ENCODE data around the gene SEC14L5. TPM values are rescaled to one million over a fixed set of nuclear protein-coding genes. Genes with fewer than 3 reads are reported as not detected.
"Not testable (repeated sequence)": the region's sequence is repeated elsewhere in the genome, so short reads cannot be mapped to it uniquely, and the experiment has no call there.

Gene SEC14L5
- total RNA-seq, 1 donor from 2014 or later, result not detected

DNA sequence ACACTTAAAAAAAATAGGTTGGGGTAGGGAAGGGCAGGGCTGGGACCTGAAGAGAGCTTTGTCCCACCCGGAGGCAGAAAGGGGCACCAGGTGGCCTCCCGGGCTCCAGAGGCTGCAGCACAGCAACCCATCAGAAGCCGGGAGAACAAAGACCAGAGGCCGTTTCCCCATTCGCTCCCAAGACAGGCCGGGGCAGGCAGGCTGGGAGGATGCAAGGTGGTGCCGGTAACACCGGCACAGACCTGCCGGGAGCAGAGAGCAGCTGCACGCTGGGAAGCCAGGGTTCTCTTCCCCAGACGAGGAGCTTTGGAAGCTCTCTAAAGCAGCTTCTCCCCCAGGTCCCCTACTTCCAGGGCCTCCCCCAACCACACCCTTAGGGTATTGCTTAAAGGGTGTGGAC lies 26.7 kb upstream of the SEC14L5 start:
- no peak for DNase-seq

GRCh38 chr16:4933433-4933832 lies 24.7 kb upstream of the SEC14L5 start:
- DNase-seq, result no peak

GRCh38 chr16:4933871-4934395 lies 24.2 kb upstream of the SEC14L5 start:
- no peak for DNase-seq

DNA sequence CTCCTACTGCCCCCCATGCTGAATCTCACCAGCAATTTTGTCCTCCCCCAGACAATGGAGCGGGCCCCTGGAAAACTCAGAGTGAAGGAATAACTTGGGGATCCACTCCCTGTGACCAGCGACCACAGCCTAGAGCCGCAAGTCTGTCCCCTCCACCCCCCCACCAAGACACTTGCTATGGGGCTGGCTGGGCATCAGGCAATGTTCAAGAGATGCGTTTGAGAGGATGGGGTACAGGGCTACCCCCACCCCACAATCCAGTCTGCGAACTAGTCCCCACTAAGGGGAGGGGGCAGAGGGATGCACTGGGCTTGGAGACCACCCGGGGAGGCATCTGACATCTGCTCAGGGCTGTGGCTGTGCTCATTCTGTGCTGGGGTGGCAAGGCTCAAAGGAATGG lies 23.5 kb upstream of the SEC14L5 start:
- no peak for DNase-seq

DNA sequence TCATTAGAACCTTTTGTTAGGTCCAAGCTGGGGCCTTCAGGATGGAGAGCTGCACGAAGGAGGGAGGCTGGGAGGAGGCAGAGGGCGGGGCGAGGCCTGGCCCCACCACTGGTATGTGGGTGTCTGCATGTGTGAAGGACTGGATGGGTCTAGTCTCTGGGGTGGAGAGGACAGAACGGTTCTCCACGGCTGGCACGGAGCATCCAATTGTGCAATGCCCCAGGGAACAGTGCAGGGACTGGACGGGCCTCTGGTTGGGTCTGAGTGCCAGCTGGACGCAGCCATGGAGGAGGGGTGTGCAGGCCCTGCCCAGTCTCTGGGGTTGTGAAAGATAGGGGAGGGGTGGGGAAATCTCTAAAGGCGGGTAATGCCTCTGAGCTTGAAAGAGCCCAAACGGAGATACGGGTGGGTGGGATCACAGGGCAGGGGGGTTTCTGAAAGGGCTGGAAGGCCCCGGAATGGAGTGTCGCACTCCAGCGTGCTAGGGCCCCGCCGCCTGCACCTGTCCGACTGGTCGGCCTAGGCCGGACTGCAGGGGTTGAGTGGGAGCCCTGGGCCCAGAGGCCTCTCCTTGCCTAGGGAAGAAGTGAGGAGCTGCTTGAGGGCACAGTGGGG lies 22.8 kb upstream of the SEC14L5 start:
- DNase-seq, result no peak

DNA sequence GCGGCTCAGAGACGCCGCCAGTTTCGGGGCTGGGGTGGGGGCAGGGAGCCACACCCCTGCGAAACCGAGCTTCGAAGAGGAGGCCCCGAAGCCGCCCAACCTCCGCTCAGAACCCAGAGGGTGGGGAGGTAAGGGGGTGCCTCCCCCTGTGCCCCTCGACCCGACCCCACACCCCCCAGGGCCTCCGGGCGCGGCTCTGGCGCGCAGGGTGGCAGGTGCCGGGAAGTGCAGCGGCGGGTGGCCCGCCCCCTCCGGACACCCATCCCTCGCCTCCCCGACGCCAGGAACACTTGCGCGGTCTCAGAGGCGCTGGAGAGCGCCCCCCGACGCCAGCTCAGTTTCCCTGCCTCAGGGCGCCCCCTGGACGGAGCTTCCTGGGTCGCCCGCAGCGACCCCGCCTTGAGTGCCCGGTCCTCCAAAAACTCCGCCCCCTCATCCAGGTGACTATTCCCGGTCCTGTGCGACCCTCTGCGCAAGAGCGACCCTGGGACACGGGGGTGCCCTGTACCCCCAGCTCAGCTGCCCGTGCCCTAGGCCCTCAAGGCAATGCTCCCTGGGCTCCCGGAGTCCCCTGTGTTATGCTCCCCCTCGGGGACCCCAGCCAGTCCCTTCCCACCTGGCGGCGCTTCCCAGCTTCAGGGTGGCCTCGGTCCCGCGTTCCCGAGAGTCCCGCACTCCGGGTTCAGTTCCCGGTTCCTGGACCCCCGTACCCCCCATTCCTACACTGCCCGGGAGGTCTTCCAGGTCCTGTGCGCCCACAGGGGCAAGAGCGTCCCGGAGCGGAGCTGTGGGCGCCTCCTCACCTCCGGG lies 21.7 kb upstream of the SEC14L5 start:
- DNase-seq, result no peak

GRCh38 chr16:4936991-4937781 lies 20.9 kb upstream of the SEC14L5 start, which contains the start of gene PPL:
TSS of gene PPL (minus strand) at chr16:4937148. CDS start at chr16:4937045, 103 bp downstream.
- no peak for DNase-seq

GRCh38 chr16:4937782-4938682 lies 20.1 kb upstream of the SEC14L5 start:
- no peak for DNase-seq

DNA sequence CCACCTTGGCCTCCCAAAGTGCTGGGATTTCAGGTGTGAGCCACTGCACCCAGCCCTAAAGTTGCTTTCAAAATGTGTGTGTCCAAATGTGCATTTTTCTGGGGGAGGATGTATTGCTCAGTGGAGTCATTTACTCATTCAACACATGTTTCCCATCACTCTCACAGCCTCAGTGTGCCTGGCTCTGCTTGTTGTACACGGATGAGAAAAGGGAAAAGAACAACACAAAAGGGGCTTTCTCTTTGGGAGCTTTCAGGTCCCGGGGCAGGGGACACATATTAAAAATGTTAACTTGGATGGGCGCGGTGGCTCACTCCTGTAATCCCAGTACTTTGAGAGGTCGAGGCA lies 19.5 kb upstream of the SEC14L5 start:
- no peak for DNase-seq

DNA sequence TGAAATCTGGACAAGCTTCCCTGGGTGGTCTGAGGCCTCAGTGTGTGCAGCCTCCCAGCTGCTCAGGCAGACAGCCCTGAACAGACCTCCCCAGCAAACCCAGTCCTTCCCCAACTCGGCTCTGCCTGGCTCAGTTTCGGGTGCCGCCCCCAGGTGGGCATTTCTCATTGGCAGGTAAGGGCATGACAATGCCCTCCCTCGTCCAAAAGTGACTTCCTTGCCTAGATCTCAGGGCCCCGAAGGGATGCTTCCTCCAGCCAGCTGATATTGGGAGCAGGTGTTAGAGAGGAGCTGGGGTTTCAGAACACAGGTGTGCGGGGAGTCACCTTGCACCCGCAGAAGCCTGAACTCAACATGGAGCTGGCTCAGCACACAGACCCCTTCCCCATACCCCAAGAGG lies 17.4 kb upstream of the SEC14L5 start:
- no peak for DNase-seq

DNA sequence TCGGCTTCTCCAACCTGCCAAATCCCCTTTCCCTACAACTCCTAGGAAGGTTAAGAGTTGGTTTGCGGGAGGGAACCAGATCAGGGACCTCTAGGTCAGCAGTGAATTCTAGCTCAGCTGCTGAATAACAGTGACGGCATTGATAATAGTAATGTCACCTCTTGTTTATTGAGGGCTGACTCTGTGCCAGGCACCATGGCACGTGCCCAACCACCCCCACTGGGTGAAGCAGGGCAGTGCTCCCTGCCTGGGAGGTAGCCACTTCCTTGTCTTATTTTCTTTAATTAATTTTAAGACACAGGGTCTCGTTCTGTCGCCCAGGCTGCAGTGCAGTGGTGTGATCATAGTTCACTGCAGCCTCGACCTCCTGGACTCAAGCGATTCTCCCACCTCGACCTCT lies 15.6 kb upstream of the SEC14L5 start:
- DNase-seq, result no peak

- peak; percentile 97 for DNase-seq
Observed at GRCh38 chr16:4944333-4945281, 13.5 kb upstream of the SEC14L5 start.

DNA sequence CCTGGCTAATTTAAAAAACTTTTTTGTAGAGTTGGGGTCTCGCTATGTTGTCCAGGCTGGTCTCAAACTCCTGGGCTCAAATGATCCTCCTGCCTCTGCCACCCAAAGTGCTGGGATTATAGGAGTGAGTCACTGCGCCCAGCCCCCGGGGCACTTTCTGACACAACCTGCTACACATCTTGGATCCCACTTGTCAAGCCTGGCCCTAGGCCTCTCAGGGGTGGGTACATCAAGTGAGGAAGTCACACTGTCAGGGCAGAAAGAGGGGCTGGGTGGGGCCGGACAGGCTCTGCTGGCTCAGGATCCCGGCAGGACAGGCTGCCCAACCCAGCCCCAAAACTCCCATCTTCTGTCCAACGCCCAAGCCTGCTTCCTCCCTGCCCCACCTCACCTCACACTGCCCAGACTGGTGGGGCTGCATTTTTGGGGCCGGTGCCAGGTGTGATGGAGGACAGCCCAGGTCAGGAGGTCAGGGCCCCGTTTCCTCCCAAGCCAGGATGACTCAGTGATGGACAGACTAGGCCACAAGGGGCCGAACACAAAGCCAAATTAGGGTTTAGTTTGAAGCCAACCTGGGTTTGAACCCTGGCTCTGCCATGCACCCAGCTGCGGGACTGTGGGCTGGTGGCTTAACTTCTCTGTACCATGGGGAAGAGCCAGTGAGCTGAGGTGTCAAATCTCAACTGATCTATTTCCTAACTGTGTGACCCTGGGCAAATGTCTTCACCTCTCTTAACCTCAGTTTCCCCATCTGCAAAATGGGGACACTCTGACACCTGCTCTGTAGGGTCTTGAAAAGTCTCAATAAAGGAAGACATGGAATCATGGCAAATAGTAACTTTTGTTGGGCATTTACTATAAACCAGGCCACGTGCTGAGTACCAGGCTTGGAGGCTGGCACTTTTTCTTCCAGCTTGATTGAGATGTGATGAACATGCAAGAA lies 12.3 kb upstream of the SEC14L5 start:
- no peak for DNase-seq

DNA sequence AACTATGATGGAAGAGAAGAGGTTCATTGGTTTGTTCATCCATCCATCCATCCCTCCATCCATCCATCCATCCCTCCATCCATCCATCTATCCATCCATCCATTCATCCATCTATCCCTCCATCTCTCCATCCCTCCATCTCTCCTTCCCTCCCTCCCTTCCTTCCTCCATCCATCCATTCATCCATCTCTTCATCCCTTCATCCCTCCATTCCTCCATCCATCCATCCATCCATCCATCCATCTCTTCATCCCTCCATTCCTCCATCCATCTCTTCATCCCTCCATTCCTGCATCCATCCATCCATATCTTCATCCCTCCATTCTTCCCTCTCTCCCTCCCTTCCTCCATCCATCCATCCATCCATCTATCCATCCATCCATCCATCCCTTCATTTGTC lies 11.2 kb upstream of the SEC14L5 start:
- no peak for DNase-seq

DNA sequence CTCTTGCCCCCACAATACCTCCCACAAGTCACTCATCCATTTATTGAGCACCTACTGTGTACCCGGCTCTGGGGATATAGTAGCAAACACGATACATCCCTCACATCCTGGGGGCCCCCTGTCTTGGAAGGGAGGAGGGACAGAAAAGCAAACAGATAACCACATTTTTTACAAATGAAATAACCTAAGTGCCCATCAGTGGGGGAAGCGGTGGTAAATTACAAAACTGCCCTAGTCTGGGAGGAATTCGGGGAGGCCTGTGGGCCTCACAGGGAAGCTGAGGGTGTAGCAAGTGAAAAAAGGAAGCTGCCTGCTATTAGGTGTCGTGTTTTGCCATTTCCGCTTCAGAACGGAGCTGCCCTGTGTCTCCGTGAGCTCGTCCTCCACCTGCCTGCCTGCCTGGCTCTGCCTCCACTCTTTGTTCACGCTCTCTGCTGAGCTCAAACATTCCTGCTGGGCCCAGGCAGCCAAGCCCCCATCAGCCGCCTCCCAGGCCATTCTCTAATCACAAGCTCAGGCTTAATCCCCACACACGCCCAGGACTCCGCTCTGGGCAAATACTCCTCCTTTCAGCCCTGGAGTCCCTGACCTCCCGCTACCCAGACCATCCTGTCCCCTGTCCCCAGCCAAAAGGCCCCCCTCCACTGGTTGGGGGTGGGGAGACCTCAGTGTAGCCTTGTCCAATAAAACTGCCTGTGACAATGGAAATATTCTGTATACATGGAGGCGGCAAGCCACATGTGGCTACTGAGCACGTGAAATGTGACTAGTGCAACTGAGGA lies 10.2 kb upstream of the SEC14L5 start:
- DNase-seq, result no peak

GRCh38 chr16:4948903-4949766 lies 9.0 kb upstream of the SEC14L5 start:
- DNase-seq, result no peak

- no peak for DNase-seq
Observed at GRCh38 chr16:4949986-4950385, 8.1 kb upstream of the SEC14L5 start.

DNA sequence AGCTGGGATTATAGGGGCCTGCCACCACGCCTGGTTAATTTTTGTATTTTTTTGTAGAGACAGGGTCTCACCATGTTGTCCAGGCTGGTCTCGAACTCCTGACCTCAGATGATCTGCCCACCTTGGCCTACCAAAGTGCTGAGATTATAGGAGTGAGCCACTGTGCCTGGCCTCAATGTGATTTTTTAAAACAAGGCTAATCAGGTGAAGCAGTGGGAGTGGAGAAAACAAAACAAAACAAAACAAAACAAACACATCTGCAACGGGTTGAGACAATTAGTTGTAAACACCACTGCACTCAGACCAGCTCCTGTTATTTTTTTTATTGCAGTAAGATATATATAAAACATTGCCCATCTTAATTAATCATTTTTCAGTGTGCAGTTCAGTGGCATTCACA lies 6.5 kb upstream of the SEC14L5 start:
- not testable (repeated sequence) for DNase-seq

Data from dermis blood vessel endothelial cell (primary cell).